ENCODE data around the gene SUMF2.
"Not testable (repeated sequence)": the region's sequence is repeated elsewhere in the genome, so short reads cannot be mapped to it uniquely, and the experiment has no call there.

The SUMF2 gene

DNA sequence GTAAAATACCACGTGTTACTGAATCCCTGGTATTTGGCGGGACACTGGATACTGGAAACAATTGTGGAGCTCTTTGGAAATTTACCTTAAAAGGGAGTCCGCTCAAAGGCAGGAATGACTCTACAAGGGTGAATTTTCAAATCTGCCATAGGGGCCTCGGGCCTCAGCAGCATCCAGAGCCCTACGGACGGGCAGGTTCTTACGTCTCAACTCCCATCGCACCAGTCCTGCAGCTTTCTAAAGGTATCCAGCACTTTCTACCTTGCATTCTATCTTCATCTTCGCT lies 13.1 kb upstream of the SUMF2 start:
- no peak for DNase-seq (ENCODE audit: low read depth, low spot score)
- TF ChIP-seq SUZ12 (IDR thresholded peaks at IDR 0.05; ENCODE audit: extremely low read depth, insufficient read depth, insufficient read length) (no peak), YY1 (IDR thresholded peaks at IDR 0.05; ENCODE audit: insufficient read depth, insufficient read length) (no peak), ZNF274 (IDR thresholded peaks at IDR 0.05; ENCODE audit: low read depth, low read length) (no peak)
- peaks cover 3% of the 10 kb centered on the region for H3K4me1 ChIP-seq (ENCODE audit: insufficient read depth, insufficient read length)
- peak overlapping the region; percentile 98 for H3K9ac ChIP-seq (ENCODE audit: insufficient read length, low read depth)
- peaks cover 48% of the 10 kb centered on the region for H3K36me3 ChIP-seq (ENCODE audit: insufficient read depth, insufficient read length, low read length)
- H3K9me3 ChIP-seq (ENCODE audit: insufficient read depth, low read length): no peaks in the 10 kb centered on the region
- no peaks in the 10 kb centered on the region for H3K27me3 ChIP-seq (ENCODE audit: insufficient read depth, insufficient read length)
- peak overlapping the region; percentile 90 for H3K4me3 ChIP-seq (ENCODE audit: insufficient read length, low read depth)

DNA sequence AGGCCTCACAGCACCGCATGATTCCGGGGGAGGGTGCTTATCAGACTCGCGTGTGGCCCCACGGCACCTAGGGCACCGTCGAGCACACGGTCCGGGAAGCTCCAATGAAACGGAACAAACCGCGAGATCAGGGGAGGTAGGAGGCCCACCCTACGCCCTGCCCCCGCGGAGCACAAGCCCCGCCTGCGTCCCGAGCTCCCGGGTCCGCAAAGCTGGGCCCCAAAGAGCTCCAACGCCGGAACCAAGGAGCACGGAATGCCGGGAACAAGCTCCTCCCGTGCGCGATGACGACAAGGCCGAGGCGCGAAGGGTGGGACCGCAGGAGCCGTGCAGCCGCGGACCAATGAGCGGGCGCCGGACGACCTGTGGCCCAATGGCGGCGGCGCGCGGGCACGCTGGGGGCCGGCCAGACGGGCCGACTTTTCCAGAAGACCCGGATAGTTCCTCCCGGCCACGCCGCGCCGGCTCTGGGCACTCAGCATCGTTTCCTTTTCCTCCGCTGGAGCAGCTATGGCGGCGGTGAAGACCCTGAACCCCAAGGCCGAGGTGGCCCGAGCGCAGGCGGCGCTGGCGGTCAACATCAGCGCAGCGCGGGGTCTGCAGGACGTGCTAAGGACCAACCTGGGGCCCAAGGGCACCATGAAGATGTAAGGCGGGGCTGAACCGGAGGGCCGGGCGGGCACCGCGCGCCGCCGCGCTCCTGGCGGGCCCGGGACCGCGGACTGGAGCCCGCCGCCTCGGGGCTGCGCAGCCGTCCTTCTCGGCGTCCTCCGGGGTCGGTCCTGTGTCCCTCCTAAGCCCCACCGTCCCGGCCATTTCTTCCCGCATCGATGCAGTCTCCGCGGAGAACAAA lies 12.5 kb upstream of the SUMF2 start, which contains the start of the genes CCT6A and PSPH:
Gene CCT6A (plus strand): TSS at position 427 of the 853 bp plus-strand sequence. CDS start 84 bp downstream, at position 511.
Gene PSPH (minus strand): TSS at position 106 of the 853 bp plus-strand sequence. CDS start 30,232 bp downstream, outside the sequence.
- H3K4me1 ChIP-seq (ENCODE audit: insufficient read depth, insufficient read length): peaks cover 2% of the 10 kb centered on the region
- peak within 1 kb of the TSS; percentile 99 for H3K9ac ChIP-seq (ENCODE audit: insufficient read length, low read depth)
- H3K4me3 ChIP-seq (ENCODE audit: insufficient read length, low read depth): peak within 1 kb of the TSS; percentile 90
- no peaks in the 10 kb centered on the region for H3K9me3 ChIP-seq (ENCODE audit: insufficient read depth, low read length)
- H3K36me3 ChIP-seq (ENCODE audit: insufficient read depth, insufficient read length, low read length): peaks cover 54% of the 10 kb centered on the region
- H3K27me3 ChIP-seq (ENCODE audit: insufficient read depth, insufficient read length): no peaks in the 10 kb centered on the region
- no peak for TF ChIP-seq ZNF274 (IDR thresholded peaks at IDR 0.05; ENCODE audit: low read depth, low read length)
- peak; percentile 39 for TF ChIP-seq YY1 (IDR thresholded peaks at IDR 0.05; ENCODE audit: insufficient read depth, insufficient read length)
- TF ChIP-seq SUZ12 (IDR thresholded peaks at IDR 0.05; ENCODE audit: extremely low read depth, insufficient read depth, insufficient read length): no peak
- peak; percentile 99 for DNase-seq (ENCODE audit: low read depth, low spot score)

DNA sequence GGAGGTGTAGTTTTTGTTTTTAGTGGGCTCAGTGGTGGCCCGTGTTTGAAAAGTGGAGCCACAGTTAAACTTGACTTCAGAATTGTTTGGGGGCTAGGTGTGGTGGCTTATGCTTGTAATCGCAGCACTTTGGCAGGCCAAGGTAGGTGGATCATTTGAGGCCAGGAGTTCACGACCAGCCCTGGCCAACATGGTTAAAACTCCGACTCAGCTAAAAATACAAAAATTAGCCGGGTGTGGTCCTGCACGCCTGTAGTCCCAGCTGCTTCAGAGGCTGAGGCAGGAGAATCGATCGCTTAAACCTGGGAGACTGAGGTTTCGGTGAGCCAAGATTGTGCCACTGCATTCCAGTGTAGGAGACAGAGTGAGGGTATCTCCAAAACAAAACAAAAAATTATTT lies 10.7 kb upstream of the SUMF2 start:
- TF ChIP-seq SUZ12 (IDR thresholded peaks at IDR 0.05; ENCODE audit: extremely low read depth, insufficient read depth, insufficient read length) (no peak), ZNF274 (IDR thresholded peaks at IDR 0.05; ENCODE audit: low read depth, low read length) (no peak), YY1 (IDR thresholded peaks at IDR 0.05; ENCODE audit: insufficient read depth, insufficient read length) (no peak)
- no peak for DNase-seq (ENCODE audit: low read depth, low spot score)
- H3K4me1 ChIP-seq (ENCODE audit: insufficient read depth, insufficient read length): peaks cover 2% of the 10 kb centered on the region
- H3K9me3 ChIP-seq (ENCODE audit: insufficient read depth, low read length): no peaks in the 10 kb centered on the region
- peak overlapping the region; percentile 90 for H3K4me3 ChIP-seq (ENCODE audit: insufficient read length, low read depth)
- peak overlapping the region; percentile 99 for H3K9ac ChIP-seq (ENCODE audit: insufficient read length, low read depth)
- H3K27me3 ChIP-seq (ENCODE audit: insufficient read depth, insufficient read length): no peaks in the 10 kb centered on the region
- peaks cover 71% of the 10 kb centered on the region for H3K36me3 ChIP-seq (ENCODE audit: insufficient read depth, insufficient read length, low read length)

DNA sequence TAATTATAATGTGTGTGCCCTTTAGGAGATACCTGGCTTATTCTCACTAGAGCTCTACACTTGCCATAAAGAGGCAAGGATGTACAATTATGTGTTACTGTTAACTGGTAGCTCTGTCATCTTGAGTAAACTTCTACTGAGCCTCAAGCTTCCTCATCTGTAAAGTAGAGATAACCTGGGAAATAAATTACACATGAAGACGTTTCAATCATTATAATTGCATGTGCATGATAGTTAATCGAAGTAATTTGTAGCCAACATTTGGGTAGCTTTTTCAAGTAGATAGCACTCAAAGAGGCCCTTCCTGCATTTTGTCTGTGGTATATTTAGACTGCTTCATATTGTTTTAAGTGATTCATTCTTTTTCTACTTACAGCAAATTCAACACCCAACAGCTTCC lies 10.1 kb upstream of the SUMF2 start:
- Histone ChIP-seq H3K27me3 (ENCODE audit: insufficient read depth, insufficient read length) (no peaks in the 10 kb centered on the region), H3K4me3 (ENCODE audit: insufficient read length, low read depth) (no peak overlapping the region), H3K4me1 (ENCODE audit: insufficient read depth, insufficient read length) (peaks cover 2% of the 10 kb centered on the region), H3K36me3 (ENCODE audit: insufficient read depth, insufficient read length, low read length) (peaks cover 77% of the 10 kb centered on the region), H3K9ac (ENCODE audit: insufficient read length, low read depth) (peak overlapping the region; percentile 65), H3K9me3 (ENCODE audit: insufficient read depth, low read length) (no peaks in the 10 kb centered on the region)
- no peak for DNase-seq (ENCODE audit: low read depth, low spot score)
- TF ChIP-seq ZNF274 (IDR thresholded peaks at IDR 0.05; ENCODE audit: low read depth, low read length) (no peak), SUZ12 (IDR thresholded peaks at IDR 0.05; ENCODE audit: extremely low read depth, insufficient read depth, insufficient read length) (no peak), YY1 (IDR thresholded peaks at IDR 0.05; ENCODE audit: insufficient read depth, insufficient read length) (no peak)

DNA sequence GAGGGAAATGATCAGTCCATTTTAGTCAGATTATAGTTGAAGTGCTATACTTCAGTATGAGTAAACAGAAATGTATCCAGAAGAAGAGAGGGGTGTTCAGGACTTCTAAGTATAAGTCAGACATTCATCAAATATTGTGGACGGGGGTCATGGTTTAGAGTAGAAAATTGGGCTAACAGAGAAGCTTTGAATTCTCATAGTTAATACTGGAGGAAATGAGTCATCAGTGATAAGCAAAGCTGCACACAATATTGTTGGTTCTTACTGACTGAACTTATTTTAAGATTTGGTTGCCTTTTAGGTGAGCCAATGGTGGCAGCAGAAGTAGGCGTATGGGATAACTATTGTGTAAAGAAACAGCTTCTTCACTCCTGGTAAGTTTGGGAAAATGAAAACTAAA lies 1.7 kb upstream of the SUMF2 start:
- Histone ChIP-seq H3K36me3 (ENCODE audit: insufficient read depth, insufficient read length, low read length) (peaks cover 71% of the 10 kb centered on the region), H3K4me1 (ENCODE audit: insufficient read depth, insufficient read length) (peaks cover 2% of the 10 kb centered on the region)
- DNase-seq (ENCODE audit: low read depth, low spot score): no peak

DNA sequence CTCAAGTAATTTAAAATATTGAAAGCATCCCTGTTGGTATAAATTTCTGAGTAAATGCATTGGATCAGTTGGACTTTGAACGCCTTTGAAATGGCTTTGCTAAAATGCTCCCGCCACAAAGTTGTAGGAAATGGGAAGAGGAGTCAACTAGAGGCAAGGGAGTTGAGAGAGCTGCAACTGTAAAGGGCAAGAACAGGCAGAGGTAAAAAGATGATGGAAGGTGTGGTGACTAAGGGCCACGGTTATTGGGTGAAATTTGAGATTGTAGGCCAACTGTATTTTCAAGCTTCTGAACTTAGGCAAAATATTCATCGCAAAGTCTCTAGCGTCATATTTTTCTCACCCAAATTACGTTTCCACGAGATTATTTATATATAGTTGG lies 595 bp upstream of the SUMF2 start:
- no peak for DNase-seq (ENCODE audit: low read depth, low spot score)
- Histone ChIP-seq H3K27me3 (ENCODE audit: insufficient read depth, insufficient read length) (no peaks in the 10 kb centered on the region), H3K9me3 (ENCODE audit: insufficient read depth, low read length) (no peaks in the 10 kb centered on the region), H3K4me3 (ENCODE audit: insufficient read length, low read depth) (no peak overlapping the region), H3K4me1 (ENCODE audit: insufficient read depth, insufficient read length) (peaks cover 2% of the 10 kb centered on the region), H3K9ac (ENCODE audit: insufficient read length, low read depth) (no peak overlapping the region), H3K36me3 (ENCODE audit: insufficient read depth, insufficient read length, low read length) (peaks cover 66% of the 10 kb centered on the region)
- no peak for TF ChIP-seq ZNF274 (IDR thresholded peaks at IDR 0.05; ENCODE audit: low read depth, low read length)
- TF ChIP-seq YY1 (IDR thresholded peaks at IDR 0.05; ENCODE audit: insufficient read depth, insufficient read length): no peak
- no peak for TF ChIP-seq SUZ12 (IDR thresholded peaks at IDR 0.05; ENCODE audit: extremely low read depth, insufficient read depth, insufficient read length)

More for the DNA sequence above, 1.7 kb upstream of the SUMF2 start:
- no peaks in the 10 kb centered on the region for H3K27me3 ChIP-seq (ENCODE audit: insufficient read depth, insufficient read length)
- no peak overlapping the region for H3K4me3 ChIP-seq (ENCODE audit: insufficient read length, low read depth)
- H3K9ac ChIP-seq (ENCODE audit: insufficient read length, low read depth): no peak overlapping the region
- TF ChIP-seq YY1 (IDR thresholded peaks at IDR 0.05; ENCODE audit: insufficient read depth, insufficient read length) (no peak), ZNF274 (IDR thresholded peaks at IDR 0.05; ENCODE audit: low read depth, low read length) (no peak), SUZ12 (IDR thresholded peaks at IDR 0.05; ENCODE audit: extremely low read depth, insufficient read depth, insufficient read length) (no peak)
- H3K9me3 ChIP-seq (ENCODE audit: insufficient read depth, low read length): no peaks in the 10 kb centered on the region

DNA sequence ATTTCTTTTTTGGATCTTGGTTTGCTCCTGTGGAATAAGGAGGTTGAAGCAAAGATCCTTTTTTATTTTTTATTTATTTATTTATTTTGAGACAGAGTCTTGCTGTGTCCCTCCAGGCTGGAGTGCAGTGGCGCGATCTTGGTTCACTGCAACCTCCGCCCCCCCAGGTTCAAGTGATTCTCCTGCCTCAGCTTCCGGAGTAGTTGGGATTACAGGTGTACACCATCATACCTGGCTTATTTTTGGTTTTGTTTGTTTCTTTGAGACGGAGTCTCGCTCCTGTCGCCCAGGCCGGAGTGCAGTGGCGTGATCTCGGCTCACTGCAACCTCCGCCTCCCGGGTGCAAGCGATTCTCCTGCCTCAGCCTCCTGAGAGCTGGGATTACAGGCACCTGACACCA lies 2.3 kb downstream of the SUMF2 start:
- peaks cover 62% of the 10 kb centered on the region for H3K36me3 ChIP-seq (ENCODE audit: insufficient read depth, insufficient read length, low read length)
- H3K27me3 ChIP-seq (ENCODE audit: insufficient read depth, insufficient read length); DNase-seq (ENCODE audit: low read depth, low spot score): not testable (repeated sequence)

More for the DNA sequence above, 2.3 kb downstream of the SUMF2 start:
- not testable (repeated sequence) for H3K9me3 ChIP-seq (ENCODE audit: insufficient read depth, low read length); H3K4me1 ChIP-seq (ENCODE audit: insufficient read depth, insufficient read length); H3K9ac ChIP-seq (ENCODE audit: insufficient read length, low read depth); H3K4me3 ChIP-seq (ENCODE audit: insufficient read length, low read depth)
